ENCODE measurements around the gene PDE5A.

GRCh38 chr4:119543187-119543586 lies 85.4 kb downstream of the PDE5A start:
- TF ChIP-seq CTCF (IDR thresholded peaks at IDR 0.05; ENCODE audit: insufficient read depth, low read length, poor library complexity, severe bottlenecking) (no peak), EZH2phosphoT487 (conservative IDR thresholded peaks at IDR 0.05; ENCODE audit: low read length) (no peak)
